HL-60 (cell line): Measurements from ENCODE around the gene OCIAD1.

Source experiments
- TF ChIP-seq, protein P1 (sequence below): IDR thresholded peaks from one replicate; pipeline ENCODE4 v1.5.1; 2011; ENCODE audit warnings: low read length, control low read depth, inconsistent platforms; ENCODE audit not compliant: insufficient read depth
- TF ChIP-seq, protein P2 (sequence below): IDR thresholded peaks from 2 replicates; pipeline ENCODE4 v1.6.1; 2012; ENCODE audit warnings: low read depth; ENCODE audit not compliant: insufficient replicate concordance

DNA sequence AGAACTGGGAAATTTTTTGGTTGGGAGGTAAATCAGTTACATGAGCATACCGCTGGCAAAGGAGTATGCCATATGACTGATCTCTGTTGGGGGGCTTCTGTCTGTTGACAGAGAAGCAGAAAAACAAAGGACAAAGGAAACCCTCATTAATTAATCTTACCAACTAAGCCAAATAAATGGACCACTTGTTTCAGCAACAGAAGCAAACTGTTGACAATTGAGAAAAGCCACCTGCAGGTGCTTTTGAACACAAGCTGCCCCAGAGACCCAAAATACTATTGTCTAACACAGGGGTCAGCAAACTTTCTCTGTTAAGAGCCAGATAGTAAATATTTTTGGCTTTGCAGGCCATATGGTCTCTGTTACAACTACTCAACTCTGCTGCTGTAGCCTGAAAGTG lies 43.8 kb upstream of the OCIAD1 start:
- TF ChIP-seq, protein P1, sequence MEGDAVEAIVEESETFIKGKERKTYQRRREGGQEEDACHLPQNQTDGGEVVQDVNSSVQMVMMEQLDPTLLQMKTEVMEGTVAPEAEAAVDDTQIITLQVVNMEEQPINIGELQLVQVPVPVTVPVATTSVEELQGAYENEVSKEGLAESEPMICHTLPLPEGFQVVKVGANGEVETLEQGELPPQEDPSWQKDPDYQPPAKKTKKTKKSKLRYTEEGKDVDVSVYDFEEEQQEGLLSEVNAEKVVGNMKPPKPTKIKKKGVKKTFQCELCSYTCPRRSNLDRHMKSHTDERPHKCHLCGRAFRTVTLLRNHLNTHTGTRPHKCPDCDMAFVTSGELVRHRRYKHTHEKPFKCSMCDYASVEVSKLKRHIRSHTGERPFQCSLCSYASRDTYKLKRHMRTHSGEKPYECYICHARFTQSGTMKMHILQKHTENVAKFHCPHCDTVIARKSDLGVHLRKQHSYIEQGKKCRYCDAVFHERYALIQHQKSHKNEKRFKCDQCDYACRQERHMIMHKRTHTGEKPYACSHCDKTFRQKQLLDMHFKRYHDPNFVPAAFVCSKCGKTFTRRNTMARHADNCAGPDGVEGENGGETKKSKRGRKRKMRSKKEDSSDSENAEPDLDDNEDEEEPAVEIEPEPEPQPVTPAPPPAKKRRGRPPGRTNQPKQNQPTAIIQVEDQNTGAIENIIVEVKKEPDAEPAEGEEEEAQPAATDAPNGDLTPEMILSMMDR: no peak
- TF ChIP-seq, protein P2, sequence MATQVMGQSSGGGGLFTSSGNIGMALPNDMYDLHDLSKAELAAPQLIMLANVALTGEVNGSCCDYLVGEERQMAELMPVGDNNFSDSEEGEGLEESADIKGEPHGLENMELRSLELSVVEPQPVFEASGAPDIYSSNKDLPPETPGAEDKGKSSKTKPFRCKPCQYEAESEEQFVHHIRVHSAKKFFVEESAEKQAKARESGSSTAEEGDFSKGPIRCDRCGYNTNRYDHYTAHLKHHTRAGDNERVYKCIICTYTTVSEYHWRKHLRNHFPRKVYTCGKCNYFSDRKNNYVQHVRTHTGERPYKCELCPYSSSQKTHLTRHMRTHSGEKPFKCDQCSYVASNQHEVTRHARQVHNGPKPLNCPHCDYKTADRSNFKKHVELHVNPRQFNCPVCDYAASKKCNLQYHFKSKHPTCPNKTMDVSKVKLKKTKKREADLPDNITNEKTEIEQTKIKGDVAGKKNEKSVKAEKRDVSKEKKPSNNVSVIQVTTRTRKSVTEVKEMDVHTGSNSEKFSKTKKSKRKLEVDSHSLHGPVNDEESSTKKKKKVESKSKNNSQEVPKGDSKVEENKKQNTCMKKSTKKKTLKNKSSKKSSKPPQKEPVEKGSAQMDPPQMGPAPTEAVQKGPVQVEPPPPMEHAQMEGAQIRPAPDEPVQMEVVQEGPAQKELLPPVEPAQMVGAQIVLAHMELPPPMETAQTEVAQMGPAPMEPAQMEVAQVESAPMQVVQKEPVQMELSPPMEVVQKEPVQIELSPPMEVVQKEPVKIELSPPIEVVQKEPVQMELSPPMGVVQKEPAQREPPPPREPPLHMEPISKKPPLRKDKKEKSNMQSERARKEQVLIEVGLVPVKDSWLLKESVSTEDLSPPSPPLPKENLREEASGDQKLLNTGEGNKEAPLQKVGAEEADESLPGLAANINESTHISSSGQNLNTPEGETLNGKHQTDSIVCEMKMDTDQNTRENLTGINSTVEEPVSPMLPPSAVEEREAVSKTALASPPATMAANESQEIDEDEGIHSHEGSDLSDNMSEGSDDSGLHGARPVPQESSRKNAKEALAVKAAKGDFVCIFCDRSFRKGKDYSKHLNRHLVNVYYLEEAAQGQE: no peak
